Kidney (tissue), 14 donors: Measurements from ENCODE around the gene GPC6. TPM values are rescaled to one million over a fixed set of nuclear protein-coding genes. Genes with fewer than 3 reads are reported as not detected.

ENCODE experiments used
- DNase-seq, 5 donors: peaks; one replicate each; pipeline ENCODE4 v3.0.0-alpha.2; 2013 to 2020
- FAIRE-seq: peaks from 2 replicates; lab custom pipeline; 2012; peaks lifted over from hg19 to GRCh38; lab: Jason Lieb, UNC
- H3K27ac ChIP-seq, 2 donors: one replicate each; pipeline ENCODE4 v1.7.0; 2013; ENCODE audit warnings: low read depth in 2 of 2, low read length in 2 of 2, inconsistent platforms in 1 of 2
- H3K27me3 ChIP-seq: one replicate; pipeline ENCODE4 v1.7.1; 2013; ENCODE audit warnings: low read length, inconsistent platforms; ENCODE audit not compliant: control insufficient read depth, insufficient read depth
- H3K36me3 ChIP-seq, 3 donors: one replicate each; pipeline versions ENCODE4 v1.7.0 to v1.7.1; 2013; ENCODE audit warnings: low read length in 3 of 3, control low read depth in 1 of 3, inconsistent platforms in 1 of 3; ENCODE audit not compliant: insufficient read depth in 3 of 3, control insufficient read depth in 2 of 3
- H3K4me1 ChIP-seq, 3 donors: one replicate each; pipeline versions ENCODE4 v1.7.0 to v1.7.1; 2013; ENCODE audit warnings: low read length in 3 of 3, inconsistent platforms in 1 of 3, low read depth in 1 of 3; ENCODE audit not compliant: control insufficient read depth in 2 of 3, insufficient read depth in 2 of 3
- H3K4me3 ChIP-seq, 3 donors: one replicate each; pipeline versions ENCODE4 v1.7.0 to v1.8.1; 2013; ENCODE audit warnings: low read length in 3 of 3, control low read depth in 1 of 3, inconsistent platforms in 1 of 3
- H3K9ac ChIP-seq, 3 donors: one replicate each; pipeline versions ENCODE4 v1.7.0 to v1.7.1; 2013; ENCODE audit warnings: low read length in 3 of 3, control low read depth in 1 of 3, inconsistent platforms in 1 of 3
- H3K9me3 ChIP-seq, 3 donors: one replicate each; pipeline versions ENCODE4 v1.7.0 to v1.7.1; 2013; ENCODE audit warnings: low read length in 3 of 3, control low read depth in 1 of 3, inconsistent platforms in 1 of 3; ENCODE audit not compliant: control insufficient read depth in 2 of 3, insufficient read depth in 1 of 3
- CTCF ChIP-seq: IDR thresholded peaks from 3 replicates; pipeline ENCODE4 v1.5.1; 2012; ENCODE audit warnings: mild to moderate bottlenecking, moderate library complexity, borderline replicate concordance; ENCODE audit not compliant: insufficient read depth; ENCODE audit errors: extremely low read depth
- intact Hi-C: fragments of 100-400 bp; cut with DNase I; formaldehyde crosslinking; loops from one replicate; pipeline ENCODE4 v1.11.1; 2022
- polyA plus RNA-seq: library from polyadenylated mRNA; stranded (reverse); fragments of 350-450 nt; fragmentation: Illumina TruSeq; extraction: RNeasy Lipid Tissue Mini Kit (QIAGEN cat#74804); gene quantifications from one replicate; pipeline ENCODE4 v1.2.3, GENCODE V29; 2014; ENCODE audit warnings: low read depth, low replicate concordance; ENCODE audit not compliant: insufficient read depth
- total RNA-seq: library from RNA; stranded (reverse); fragmentation: NEBNext Ultra II Directional; extraction: Animal tissue kit (Norgen Biotek cat#: 25700); gene quantifications from one replicate; pipeline ENCODE4 v1.2.1, GENCODE V29; 2021
- donor health status: control.
- donor health status: control.
- donor health status: control.
- donor health status: control.
- donor health status: control.
- donor health status: DM: yes; HTN: yes; CAD: no.
- donor health status: Normal renal cell carcinoma (clear cell type).

The GPC6 gene
- total and polyA plus RNA-seq, 2 donors from 2014 or later = 6.2 to 15.5 TPM

GRCh38 chr13:93522501-93522900, 295.9 kb downstream of the GPC6 start:
- TF ChIP-seq CTCF = no peak
- Histone ChIP-seq H3K4me3 (no peak overlapping the region), H3K27me3 (no peaks in the 10 kb centered on the region), H3K4me1 (no peaks in the 10 kb centered on the region), H3K36me3 (no peaks in the 10 kb centered on the region), H3K9ac (no peak overlapping the region), H3K27ac (no peak overlapping the region), H3K9me3 (no peaks in the 10 kb centered on the region)
- intact Hi-C loops = no loop called here
- FAIRE-seq (no peak), DNase-seq (peak in 1 of 5 donors; percentile 6)

- no peaks in the 10 kb centered on the region for H3K9me3 ChIP-seq
- no peak for TF ChIP-seq CTCF
- H3K4me3 ChIP-seq = no peak overlapping the region
- no peak overlapping the region for H3K9ac ChIP-seq
- intact Hi-C loops = no loop called here
- no peak overlapping the region for H3K27ac ChIP-seq
- H3K36me3 ChIP-seq = no peaks in the 10 kb centered on the region
- DNase-seq (no peak), FAIRE-seq (no peak)
- H3K4me1 ChIP-seq = no peaks in the 10 kb centered on the region
- no peaks in the 10 kb centered on the region for H3K27me3 ChIP-seq
These were observed 298.5 kb downstream of the GPC6 start for GRCh38 chr13:93525087-93525486.

- no peaks in the 10 kb centered on the region for H3K36me3 ChIP-seq
- intact Hi-C loops = no loop called here
- H3K27me3 ChIP-seq = no peaks in the 10 kb centered on the region
- FAIRE-seq (no peak), DNase-seq (no peak)
- H3K9me3 ChIP-seq = no peaks in the 10 kb centered on the region
- H3K4me1 ChIP-seq = no peaks in the 10 kb centered on the region
- TF ChIP-seq CTCF = no peak
- no peak overlapping the region for H3K27ac ChIP-seq
- H3K4me3 ChIP-seq = no peak overlapping the region
- H3K9ac ChIP-seq = no peak overlapping the region
These were observed 301.2 kb downstream of the GPC6 start for GRCh38 chr13:93527748-93528297.

GRCh38 chr13:93529961-93530360, 303.4 kb downstream of the GPC6 start:
- H3K4me1 ChIP-seq = no peaks in the 10 kb centered on the region
- H3K9ac ChIP-seq = no peak overlapping the region
- no peaks in the 10 kb centered on the region for H3K9me3 ChIP-seq
- H3K27me3 ChIP-seq = no peaks in the 10 kb centered on the region
- FAIRE-seq (no peak), DNase-seq (no peak)
- intact Hi-C loops = no loop called here
- no peak overlapping the region for H3K4me3 ChIP-seq
- H3K36me3 ChIP-seq = no peaks in the 10 kb centered on the region
- H3K27ac ChIP-seq = no peak overlapping the region
- no peak for TF ChIP-seq CTCF
